Stomach smooth muscle (tissue), 2 donors: ENCODE data around the gene TOM1L2.
A peak's percentile ranks its signal among the peaks of the same experiment; 100 is the strongest.

ENCODE experiments used
- H3K27ac ChIP-seq: one replicate; pipeline ENCODE4 v1.7.0; 2013; ENCODE audit warnings: mild to moderate bottlenecking, low read length, inconsistent platforms
- H3K27me3 ChIP-seq, 2 donors: one replicate each; pipeline ENCODE4 v1.7.0; 2013; ENCODE audit warnings: low read length in 2 of 2; ENCODE audit not compliant: insufficient read depth in 2 of 2, control insufficient read depth in 1 of 2
- H3K36me3 ChIP-seq, 2 donors: one replicate each; pipeline ENCODE4 v1.7.0; 2013; ENCODE audit warnings: low read length in 2 of 2; ENCODE audit not compliant: control insufficient read depth in 2 of 2, insufficient read depth in 2 of 2
- H3K4me1 ChIP-seq: one replicate; pipeline ENCODE4 v1.7.0; 2013; ENCODE audit warnings: low read length; ENCODE audit not compliant: control insufficient read depth, insufficient read depth
- H3K4me3 ChIP-seq, 2 donors: one replicate each; pipeline ENCODE4 v1.7.0; 2013; ENCODE audit warnings: low read length in 2 of 2
- H3K9ac ChIP-seq, 2 donors: one replicate each; pipeline ENCODE4 v1.7.0; 2013; ENCODE audit warnings: low read length in 2 of 2, mild to moderate bottlenecking in 1 of 2
- H3K9me3 ChIP-seq, 2 donors: one replicate each; pipeline ENCODE4 v1.7.0; 2013; ENCODE audit warnings: low read length in 2 of 2; ENCODE audit not compliant: control insufficient read depth in 2 of 2
- donor health status: healthy.
- donor health status: Pancreatic carcinoma.

The TOM1L2 gene

DNA sequence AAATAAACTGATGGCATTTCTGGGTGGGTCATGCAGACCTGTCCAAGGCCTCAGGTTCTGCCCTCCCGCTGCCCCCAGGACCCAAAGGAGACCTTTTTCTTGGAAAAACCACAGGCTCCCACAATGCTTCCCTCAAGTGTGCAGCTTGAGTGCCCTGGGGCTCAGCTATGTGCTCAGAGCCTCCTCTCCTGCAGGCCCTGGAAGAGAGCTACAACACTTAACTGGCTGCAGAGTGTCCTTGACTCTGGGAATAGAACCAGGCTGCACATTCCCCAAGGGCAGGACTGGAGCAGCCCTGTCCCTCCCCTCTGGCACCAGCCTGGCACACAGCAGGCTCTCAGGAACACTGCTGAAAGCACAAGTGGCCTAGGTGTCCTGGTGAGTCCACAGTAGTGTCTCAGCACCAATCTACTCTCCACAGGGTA lies 130.6 kb downstream of the TOM1L2 start:
- no peaks in the 10 kb centered on the region for H3K9me3 ChIP-seq
- H3K4me3 ChIP-seq: no peak overlapping the region
- no peaks in the 10 kb centered on the region for H3K27me3 ChIP-seq
- peaks cover 43% of the 10 kb centered on the region for H3K4me1 ChIP-seq
- H3K36me3 ChIP-seq: peaks cover 0 to 6% of the 10 kb centered on the region in 2 donors
- H3K9ac ChIP-seq: no peak overlapping the region
- H3K27ac ChIP-seq: peak overlapping the region; percentile 96

DNA sequence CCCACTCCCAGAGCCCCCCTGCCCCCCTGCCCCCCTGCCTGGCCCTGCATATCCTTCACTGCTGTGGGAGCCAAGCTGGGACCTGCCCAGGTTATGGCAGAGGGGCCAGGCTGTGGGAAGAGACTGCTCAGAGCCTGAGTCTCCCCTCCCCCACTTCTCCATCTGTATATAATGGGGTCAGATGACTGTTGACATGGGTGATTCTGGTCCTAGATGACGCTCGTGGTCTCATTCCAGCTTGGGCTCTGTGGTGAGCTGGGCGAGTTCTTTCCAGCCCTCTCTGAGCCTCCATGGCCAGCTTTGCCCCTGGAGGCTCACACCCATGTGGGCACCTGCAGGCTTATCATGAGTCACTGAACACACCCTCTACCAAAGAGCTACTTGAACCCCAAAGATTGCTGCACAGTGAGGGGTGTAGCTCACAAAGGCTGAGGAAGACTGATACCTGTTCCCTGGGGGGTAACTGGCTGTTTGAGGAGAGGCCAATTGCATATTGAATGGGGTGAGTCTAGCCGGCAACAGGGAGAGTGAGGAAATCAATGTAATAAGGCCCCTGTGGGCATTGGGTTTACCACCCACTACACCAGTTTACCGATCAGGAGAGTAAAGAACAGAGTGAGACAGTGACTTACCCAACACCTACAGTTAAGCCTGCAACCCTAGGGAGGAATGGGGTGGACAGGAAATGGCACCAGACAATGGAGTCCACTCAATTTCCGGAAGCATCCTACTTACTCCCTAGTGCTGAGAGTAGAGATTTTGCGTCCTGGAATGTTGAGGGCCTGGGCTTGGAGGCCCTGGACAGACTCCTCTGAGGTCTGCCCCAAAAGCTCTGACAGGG lies 131.2 kb downstream of the TOM1L2 start:
- H3K36me3 ChIP-seq: peaks cover 0 to 4% of the 10 kb centered on the region in 2 donors
- peak overlapping the region; percentile 96 for H3K27ac ChIP-seq
- no peaks in the 10 kb centered on the region for H3K27me3 ChIP-seq
- H3K4me3 ChIP-seq: peak overlapping the region in 1 of 2 donors; percentile 8
- H3K9me3 ChIP-seq: no peaks in the 10 kb centered on the region
- H3K9ac ChIP-seq: peak overlapping the region in 1 of 2 donors; percentile 84
- H3K4me1 ChIP-seq: peaks cover 44% of the 10 kb centered on the region

DNA sequence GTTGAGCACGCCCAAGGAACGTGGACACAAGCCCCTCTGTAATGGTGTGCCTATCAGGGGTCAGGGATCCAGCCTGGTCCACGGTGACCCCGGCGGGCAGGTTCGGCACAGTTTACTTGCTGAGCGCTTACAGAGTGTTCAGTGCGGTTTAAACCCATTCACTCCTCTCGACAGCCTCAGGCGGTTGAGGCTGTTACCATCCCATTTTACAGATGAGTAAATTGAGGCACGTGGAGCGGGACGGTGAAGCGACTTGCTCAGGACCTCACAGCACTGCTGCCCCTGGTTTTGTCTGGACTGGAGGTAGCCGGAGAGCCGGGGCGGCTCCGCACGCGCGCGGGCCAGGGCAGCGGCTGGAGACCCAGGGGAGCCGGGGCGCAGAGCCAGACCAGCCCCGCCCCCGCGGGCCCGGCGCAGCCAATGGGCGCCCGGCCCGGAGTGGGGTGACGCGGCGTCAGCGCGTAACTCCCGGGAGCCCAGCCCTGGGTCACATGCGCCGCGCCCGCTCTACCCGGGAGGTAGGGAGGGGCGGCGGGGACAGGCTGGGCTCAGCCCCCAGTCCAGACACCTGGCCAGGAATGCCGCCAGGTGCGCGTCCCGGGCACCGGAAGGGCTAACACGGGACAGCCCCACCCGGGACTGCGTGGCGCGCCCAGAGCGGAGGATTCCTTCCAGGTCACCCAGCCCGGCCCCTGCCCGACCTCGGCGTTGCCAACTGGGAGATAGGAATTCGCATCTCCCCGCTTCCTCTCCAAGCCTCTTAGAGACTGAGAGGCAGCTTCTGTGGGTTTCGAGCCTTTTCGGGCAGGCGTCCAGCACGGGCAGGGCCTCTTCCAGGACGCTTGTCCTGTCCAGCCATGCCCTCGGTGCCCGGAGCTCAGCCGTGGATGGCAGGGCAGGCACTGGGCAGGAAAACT lies 132.2 kb downstream of the TOM1L2 start:
- H3K36me3 ChIP-seq: no peaks in the 10 kb centered on the region
- H3K4me1 ChIP-seq: peaks cover 54% of the 10 kb centered on the region
- H3K9ac ChIP-seq: peak overlapping the region; percentile 84
- H3K9me3 ChIP-seq: no peaks in the 10 kb centered on the region
- peak overlapping the region; percentile 73 to 74 for H3K4me3 ChIP-seq
- no peaks in the 10 kb centered on the region for H3K27me3 ChIP-seq
- peak overlapping the region; percentile 96 for H3K27ac ChIP-seq

DNA sequence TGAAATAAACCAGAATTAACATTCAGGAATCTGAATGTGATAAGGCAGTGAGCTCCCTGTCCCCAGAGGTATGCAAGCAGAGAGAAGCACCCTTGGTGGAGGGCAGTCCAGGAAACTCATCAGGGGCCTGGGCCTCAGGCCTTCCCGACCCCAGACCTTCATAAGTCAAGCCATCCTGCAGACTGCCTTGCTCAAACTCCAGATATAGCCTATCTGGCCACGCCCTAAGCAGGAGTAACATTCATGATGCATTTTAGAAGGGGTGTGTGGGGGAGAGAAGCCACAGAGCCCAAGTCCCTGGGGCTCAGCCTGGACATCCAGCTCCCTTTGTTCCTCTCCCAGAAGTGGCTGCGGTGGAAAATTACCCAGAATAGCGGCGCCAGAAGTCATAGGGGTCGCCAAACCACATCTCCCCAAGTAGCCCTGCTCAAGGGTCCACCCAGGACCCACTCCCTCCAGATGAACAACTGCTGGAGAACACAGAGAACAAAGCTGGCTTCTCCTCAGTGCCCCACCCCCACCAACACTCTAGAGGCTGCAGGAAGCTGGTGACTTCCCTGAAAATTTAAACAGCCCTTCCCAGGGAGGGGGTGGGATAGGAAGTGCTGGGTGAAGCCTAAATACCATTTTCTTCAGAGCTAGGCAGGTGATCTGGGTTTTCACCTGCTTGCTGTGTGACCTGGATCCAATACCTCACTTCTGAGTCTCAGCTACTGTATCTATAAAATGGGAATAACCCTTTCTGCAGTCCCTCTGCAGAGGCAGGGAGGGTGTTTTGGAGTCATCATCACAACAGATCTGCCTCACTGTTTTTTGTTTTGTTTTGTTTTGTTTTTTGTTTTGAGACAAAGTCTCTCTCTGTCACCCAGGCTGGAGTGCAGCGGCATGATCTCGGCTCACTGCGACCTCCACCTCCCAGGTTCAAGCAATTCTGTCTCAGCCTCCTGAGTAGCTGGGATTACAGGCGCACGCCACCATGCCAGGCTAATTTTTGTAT lies 133.9 kb downstream of the TOM1L2 start:
- H3K36me3 ChIP-seq: no peaks in the 10 kb centered on the region
- H3K9ac ChIP-seq: peak overlapping the region in 1 of 2 donors; percentile 95
- no peaks in the 10 kb centered on the region for H3K9me3 ChIP-seq
- H3K4me3 ChIP-seq: peak overlapping the region in 1 of 2 donors; percentile 90
- H3K4me1 ChIP-seq: peaks cover 59% of the 10 kb centered on the region
- H3K27ac ChIP-seq: peak overlapping the region; percentile 96
- H3K27me3 ChIP-seq: no peaks in the 10 kb centered on the region

DNA sequence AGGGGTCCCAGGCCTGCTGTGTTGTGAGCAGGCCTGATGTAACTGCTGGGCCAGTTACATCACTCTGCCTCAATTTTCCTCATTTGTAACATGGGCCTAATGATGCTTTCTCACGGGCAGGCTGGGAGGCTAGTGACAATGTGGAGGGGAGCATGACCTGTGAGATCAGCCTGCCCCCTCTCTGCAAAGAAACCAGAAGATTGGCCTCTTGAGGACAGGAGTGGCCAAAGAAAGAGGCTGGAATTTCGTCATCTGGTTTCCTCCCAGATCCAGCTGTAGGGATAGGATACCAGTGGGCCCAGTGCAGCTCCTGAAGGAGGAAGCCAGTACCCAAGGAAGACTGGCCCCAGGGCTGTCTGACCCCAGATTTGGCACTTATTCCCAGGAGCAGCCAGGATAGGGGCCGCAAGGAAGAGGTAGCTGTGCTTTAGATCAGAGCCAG lies 134.8 kb downstream of the TOM1L2 start:
- Histone ChIP-seq H3K4me3 (peak overlapping the region; percentile 54 to 90), H3K27me3 (no peaks in the 10 kb centered on the region), H3K27ac (peak overlapping the region; percentile 96), H3K9me3 (no peaks in the 10 kb centered on the region), H3K36me3 (no peaks in the 10 kb centered on the region), H3K9ac (peak overlapping the region; percentile 95 to 96), H3K4me1 (peaks cover 60% of the 10 kb centered on the region)

DNA sequence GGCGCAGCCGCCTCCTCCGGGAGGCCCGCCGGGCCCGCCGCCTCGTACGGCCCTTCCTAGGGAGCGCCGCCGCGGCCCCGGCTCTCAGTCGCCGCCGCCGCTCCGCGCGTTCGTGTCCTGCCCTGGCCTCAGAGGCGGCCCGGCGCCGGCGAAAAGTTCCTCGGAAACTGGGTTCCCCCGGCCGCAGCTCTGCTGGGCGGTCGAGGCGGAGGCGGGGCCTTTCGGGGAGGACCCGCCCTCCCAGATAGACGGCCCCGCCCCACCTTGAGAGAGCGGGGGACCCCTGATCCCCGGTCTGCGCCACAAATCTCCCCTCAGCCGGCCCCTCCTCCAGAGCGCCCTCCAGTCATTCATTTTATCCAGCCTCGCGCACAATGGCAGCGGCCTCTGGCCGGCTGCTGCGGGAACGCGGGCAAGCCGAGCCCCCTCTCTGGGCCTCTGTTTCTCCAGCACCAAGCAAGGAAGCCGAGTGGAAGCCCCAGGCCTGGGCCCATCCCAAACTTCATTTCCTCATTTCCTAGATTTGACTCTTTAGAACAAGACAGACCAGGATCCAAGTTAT lies 135.3 kb downstream of the TOM1L2 start, which contains the start of gene SREBF1:
TSS of gene SREBF1 (minus strand) at position 169 of the 562 bp plus-strand sequence. CDS start 169 bp downstream, outside the sequence.
- Histone ChIP-seq H3K36me3 (no peaks in the 10 kb centered on the region), H3K27me3 (no peaks in the 10 kb centered on the region), H3K9ac (peak within 1 kb of the TSS; percentile 95 to 96), H3K4me1 (peaks cover 64% of the 10 kb centered on the region), H3K9me3 (no peaks in the 10 kb centered on the region), H3K4me3 (peak within 1 kb of the TSS; percentile 54 to 90), H3K27ac (peak within 1 kb of the TSS; percentile 96)

DNA sequence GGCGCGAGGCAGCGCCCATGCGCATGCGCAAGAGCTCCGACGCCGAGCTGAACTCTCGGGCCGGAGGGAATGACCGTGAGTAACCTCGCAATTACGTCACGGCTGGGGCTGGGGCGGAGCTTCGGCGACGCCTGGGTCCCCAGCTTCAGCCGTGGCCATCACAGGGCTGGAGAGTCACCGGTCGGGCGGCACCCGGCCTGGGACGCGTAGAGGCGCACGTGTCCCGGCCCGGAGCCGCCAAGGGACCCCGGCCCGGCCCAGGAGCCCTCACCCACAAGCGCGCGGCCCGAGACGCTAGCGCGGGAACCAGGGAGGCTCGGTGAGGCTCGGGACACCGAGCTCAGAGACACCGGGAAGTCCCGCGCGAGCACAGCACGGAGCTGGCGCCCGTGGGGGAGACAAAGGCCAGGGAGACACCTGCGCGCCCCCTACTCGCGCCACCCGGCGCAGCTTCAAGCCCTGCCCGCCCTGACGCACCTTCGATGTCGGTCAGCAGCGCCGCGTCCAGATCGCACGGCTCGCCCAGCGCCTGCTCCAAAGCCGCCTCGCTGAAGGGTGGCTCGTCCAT lies 135.9 kb downstream of the TOM1L2 start:
- Histone ChIP-seq H3K4me3 (peak overlapping the region; percentile 54 to 90), H3K36me3 (no peaks in the 10 kb centered on the region), H3K9me3 (no peaks in the 10 kb centered on the region), H3K9ac (peak overlapping the region; percentile 95 to 96), H3K27ac (peak overlapping the region; percentile 96), H3K27me3 (no peaks in the 10 kb centered on the region), H3K4me1 (peaks cover 65% of the 10 kb centered on the region)

DNA sequence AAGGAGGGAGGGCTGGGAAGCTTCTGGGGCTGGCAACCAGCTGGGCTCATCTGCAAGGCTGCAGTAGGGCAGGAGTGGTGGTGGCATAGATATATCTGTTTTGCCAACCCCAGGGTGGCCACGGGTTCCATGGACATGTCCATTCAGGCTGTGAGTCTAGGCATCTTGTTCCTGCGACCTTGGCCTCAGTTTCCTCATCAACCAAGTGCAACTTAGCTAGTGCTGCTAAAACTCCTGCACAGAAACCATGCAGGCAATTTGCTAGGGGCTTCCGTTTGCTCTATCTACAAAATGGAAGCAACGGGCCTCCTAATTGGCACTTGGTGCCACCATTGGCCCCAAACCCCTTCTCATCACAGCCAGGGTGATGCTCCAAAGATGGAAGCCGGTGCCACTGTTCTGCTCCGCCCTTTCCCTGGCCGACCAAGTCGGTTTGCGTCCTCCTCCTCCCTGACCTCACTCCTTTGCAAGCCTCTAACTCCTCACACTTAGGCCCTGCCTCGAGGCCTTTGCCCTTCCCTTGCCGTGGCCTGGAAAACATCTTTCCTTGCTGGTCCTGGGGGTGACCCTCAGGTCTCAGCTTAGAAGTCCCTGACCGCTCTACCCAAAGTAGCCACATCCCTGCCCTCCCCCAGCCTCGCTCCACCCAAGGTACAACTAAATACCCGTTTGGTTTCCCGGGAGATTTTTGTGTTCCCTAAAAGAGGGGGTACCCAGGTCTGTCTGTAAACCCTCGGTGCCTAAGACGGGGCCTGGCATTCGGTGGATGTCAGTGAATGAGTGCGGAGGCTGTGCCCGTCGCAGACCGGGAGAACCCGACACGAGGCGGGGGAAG lies 136.6 kb downstream of the TOM1L2 start:
- Histone ChIP-seq H3K4me1 (peaks cover 65% of the 10 kb centered on the region), H3K27ac (peak overlapping the region; percentile 96), H3K9ac (peak overlapping the region; percentile 95 to 96)

DNA sequence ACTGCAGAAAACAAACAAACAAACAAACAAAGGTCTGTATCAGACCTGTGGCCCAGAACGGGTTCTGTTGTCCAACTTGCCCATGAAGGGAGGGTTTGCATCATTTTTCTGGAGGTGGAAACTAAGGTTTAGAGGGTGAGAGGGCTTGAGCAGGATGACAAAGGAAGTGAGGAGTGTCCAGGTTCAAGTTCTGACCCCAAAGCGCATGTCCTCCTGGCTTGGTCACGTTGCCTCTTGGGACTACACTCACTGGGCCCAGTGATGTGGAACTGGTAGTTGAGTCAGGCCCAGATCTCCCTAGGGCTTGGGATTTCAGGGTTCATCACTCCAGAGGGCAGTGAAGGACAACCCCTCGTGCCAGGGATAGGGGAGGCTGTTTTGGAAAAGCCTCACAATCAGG lies 137.2 kb downstream of the TOM1L2 start:
- peak overlapping the region; percentile 54 to 90 for H3K4me3 ChIP-seq
- no peaks in the 10 kb centered on the region for H3K27me3 ChIP-seq
- peak overlapping the region; percentile 96 for H3K27ac ChIP-seq
- H3K9ac ChIP-seq: no peak overlapping the region
- H3K4me1 ChIP-seq: peaks cover 62% of the 10 kb centered on the region
- peaks cover 0 to 2% of the 10 kb centered on the region in 2 donors for H3K36me3 ChIP-seq
- H3K9me3 ChIP-seq: no peaks in the 10 kb centered on the region

More for the DNA sequence above, 136.6 kb downstream of the TOM1L2 start:
- Histone ChIP-seq H3K4me3 (peak overlapping the region; percentile 54 to 90), H3K9me3 (no peaks in the 10 kb centered on the region), H3K36me3 (peaks cover 0 to 1% of the 10 kb centered on the region in 2 donors), H3K27me3 (no peaks in the 10 kb centered on the region)
